Colonic mucosa (tissue), 4 donors: ENCODE results near the gene FEZF1. TPM values are rescaled to one million over a fixed set of nuclear protein-coding genes. Genes with fewer than 3 reads are reported as not detected.

Experiments used
- DNase-seq: peaks from one replicate; pipeline ENCODE4 v3.0.0-alpha.2; 2020
- H3K27ac ChIP-seq: fragments of 200-600 bp; one replicate; pipeline ENCODE4 v1.8.0; 2021
- H3K27me3 ChIP-seq: fragments of 200-600 bp; one replicate; pipeline ENCODE4 v1.8.0; 2021
- H3K36me3 ChIP-seq: fragments of 200-600 bp; one replicate; pipeline ENCODE4 v1.8.0; 2021
- H3K4me1 ChIP-seq: fragments of 200-600 bp; one replicate; pipeline ENCODE4 v1.8.0; 2021; ENCODE audit warnings: mild to moderate bottlenecking
- H3K4me3 ChIP-seq: fragments of 200-600 bp; one replicate; pipeline ENCODE4 v1.8.0; 2021
- H3K9ac ChIP-seq, 2 donors: one replicate each; pipeline ENCODE4 v1.7.0; 2013; ENCODE audit warnings: control low read depth in 2 of 2, low read depth in 2 of 2, low read length in 2 of 2
- H3K9me3 ChIP-seq: fragments of 200-600 bp; one replicate; pipeline ENCODE4 v1.8.0; 2021
- intact Hi-C: fragments of 100-400 bp; cut with DNase I; formaldehyde crosslinking; loops from one replicate; pipeline ENCODE4 v1.14.1; 2022
- total RNA-seq, 2 donors: library from RNA; stranded (reverse); fragmentation: NEBNext Ultra II Directional in 1 of 2; extraction: Animal tissue kit (Norgen Biotek cat#: 25700) in 1 of 2; gene quantifications; one replicate each; pipeline ENCODE4 v1.2.1, GENCODE V29; 2021
- TF ChIP-seq, protein P1 (sequence below): fragments of 200-600 bp; IDR thresholded peaks from one replicate; pipeline ENCODE4 v1.8.0; 2022; ENCODE audit warnings: antibody characterized with exemption, mild to moderate bottlenecking
- donor health status: healthy.
- donor health status: DM: no; HTN: no; CAD: no.
- donor health status: DM: no; HTN: no; CAD: no.

FEZF1 gene
- total RNA-seq, 2 donors from 2014 or later, result not detected

DNA sequence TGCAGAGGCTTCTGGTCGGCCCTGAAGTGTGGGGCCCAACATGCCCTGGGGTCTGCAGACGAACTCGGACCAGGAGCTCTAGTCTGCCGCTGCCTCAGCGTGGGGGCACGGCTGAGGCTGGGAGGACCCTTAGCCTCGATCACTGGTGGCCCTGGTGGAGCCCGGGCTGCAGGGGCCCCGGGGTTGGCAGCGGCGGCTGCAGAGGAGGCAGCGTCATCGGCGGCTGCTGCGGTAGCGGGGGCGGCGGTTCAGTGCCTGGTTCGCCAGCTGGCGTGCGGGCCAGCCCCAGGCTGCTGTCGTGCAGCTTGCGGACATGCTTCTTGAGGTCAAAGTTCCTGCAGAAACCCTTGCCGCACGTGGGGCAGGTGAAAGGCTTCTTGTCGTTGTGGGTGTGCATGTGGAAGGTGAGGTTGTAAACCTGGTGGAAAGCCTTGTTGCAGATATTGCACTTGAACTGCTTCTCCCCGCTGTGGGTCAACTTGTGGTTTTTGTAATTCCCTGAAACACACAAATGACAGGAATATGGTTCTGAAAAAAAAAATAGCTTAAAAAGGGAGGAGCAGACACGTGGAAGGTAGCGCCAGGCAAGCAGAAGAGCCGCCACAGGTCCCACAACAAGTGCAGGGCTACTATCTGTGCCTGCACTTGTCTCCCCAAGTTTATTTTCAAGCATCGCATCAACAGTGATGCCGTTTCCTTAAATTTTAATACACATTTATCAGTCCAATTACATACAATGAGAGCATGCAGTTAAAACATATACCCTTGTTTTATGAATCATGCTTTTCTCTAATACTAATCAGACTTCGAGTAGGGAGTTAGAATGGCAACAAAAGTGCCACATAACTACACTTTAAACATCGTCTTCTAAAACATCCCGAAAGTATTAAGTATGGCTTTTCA is 2.4 kb downstream of the FEZF1 start:
- Histone ChIP-seq H3K9me3 (no peaks in the 10 kb centered on the region), H3K36me3 (no peaks in the 10 kb centered on the region), H3K4me1 (peaks cover 7% of the 10 kb centered on the region), H3K4me3 (no peak overlapping the region), H3K9ac (no peak overlapping the region), H3K27ac (no peak overlapping the region), H3K27me3 (peaks cover 89% of the 10 kb centered on the region)
- TF ChIP-seq, protein P1, sequence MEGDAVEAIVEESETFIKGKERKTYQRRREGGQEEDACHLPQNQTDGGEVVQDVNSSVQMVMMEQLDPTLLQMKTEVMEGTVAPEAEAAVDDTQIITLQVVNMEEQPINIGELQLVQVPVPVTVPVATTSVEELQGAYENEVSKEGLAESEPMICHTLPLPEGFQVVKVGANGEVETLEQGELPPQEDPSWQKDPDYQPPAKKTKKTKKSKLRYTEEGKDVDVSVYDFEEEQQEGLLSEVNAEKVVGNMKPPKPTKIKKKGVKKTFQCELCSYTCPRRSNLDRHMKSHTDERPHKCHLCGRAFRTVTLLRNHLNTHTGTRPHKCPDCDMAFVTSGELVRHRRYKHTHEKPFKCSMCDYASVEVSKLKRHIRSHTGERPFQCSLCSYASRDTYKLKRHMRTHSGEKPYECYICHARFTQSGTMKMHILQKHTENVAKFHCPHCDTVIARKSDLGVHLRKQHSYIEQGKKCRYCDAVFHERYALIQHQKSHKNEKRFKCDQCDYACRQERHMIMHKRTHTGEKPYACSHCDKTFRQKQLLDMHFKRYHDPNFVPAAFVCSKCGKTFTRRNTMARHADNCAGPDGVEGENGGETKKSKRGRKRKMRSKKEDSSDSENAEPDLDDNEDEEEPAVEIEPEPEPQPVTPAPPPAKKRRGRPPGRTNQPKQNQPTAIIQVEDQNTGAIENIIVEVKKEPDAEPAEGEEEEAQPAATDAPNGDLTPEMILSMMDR, result no peak
- intact Hi-C loops, result no loop called here
- DNase-seq, result no peak

DNA sequence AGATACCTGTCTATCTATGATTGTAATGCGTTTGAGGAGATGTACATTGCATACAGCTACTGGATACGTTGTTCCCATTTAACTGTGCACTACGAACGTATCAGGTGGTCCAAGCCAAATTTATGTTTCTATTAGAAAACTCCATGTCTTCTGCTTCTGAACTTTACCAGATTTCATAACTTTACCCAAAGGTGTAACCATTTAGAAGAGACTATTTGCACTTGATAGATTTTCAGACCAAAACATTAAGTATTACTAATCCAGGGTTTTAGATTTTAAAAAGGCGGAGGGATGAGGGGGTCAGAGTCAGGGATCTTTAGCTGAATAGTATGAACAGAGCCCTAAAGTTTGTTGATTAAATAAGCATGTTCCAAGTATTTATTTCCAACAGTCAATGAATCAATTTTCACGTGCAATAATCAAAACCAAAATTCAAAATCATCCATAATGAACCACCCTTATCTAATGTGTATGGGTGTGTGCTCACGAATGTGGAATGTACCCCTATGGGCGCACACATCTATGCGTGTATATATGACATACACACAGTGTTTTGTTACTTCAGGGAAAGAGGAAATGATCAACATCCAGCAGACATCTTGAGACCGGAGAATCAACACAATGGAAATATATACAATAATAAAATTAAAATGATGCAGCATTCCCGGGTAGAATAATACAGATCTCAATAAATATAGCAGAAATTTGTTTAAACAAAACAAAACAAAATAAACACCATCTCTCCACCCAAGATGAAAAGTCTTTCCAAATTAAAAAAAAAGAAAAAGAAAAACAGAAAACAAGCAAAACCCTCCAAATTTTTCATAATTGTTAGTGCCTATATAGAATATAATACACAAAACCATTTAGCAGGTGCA is 3.4 kb downstream of the FEZF1 start:
- TF ChIP-seq, protein P1, result no peak
- Histone ChIP-seq H3K27ac (no peak overlapping the region), H3K4me3 (no peak overlapping the region), H3K9ac (no peak overlapping the region), H3K36me3 (no peaks in the 10 kb centered on the region), H3K9me3 (no peaks in the 10 kb centered on the region), H3K4me1 (peaks cover 7% of the 10 kb centered on the region), H3K27me3 (peaks cover 79% of the 10 kb centered on the region)
- intact Hi-C loops, result no loop called here
- DNase-seq, result no peak

DNA sequence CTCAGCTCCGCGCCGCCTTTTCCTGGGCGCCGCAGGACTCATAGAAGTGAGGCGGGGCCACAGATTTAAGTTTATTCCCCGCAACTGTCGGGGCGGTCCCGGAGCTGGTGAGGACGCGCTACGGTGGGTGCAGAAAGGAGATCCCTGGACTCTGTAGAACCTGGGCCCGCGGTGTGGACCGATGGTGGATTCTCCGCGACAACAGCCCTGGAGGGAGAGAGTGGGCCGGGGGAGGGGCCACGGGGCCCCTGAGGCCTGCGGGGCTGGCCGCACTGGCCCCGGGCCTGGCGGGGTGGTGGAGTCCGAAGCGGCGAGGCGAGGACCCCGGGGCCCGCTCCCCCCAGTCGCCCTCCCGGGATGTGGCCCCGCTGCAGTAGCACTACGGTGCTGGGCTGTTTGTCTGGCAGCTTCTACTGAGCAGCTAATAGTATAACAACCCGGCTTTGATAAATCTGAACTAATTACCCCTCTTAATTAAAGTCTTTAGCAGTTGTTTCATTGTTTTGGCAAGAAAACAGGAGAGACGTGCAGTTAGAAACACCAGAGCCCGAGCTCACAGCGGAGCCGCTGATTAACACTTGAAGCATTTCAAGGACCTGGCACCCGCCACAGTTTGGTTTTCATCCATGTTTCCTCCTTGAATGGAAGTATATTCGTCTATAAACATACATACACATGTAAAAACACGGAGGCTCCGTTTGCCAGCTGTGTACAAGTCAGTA is 4.2 kb downstream of the FEZF1 start:
- H3K4me3 ChIP-seq, result no peak overlapping the region

DNA sequence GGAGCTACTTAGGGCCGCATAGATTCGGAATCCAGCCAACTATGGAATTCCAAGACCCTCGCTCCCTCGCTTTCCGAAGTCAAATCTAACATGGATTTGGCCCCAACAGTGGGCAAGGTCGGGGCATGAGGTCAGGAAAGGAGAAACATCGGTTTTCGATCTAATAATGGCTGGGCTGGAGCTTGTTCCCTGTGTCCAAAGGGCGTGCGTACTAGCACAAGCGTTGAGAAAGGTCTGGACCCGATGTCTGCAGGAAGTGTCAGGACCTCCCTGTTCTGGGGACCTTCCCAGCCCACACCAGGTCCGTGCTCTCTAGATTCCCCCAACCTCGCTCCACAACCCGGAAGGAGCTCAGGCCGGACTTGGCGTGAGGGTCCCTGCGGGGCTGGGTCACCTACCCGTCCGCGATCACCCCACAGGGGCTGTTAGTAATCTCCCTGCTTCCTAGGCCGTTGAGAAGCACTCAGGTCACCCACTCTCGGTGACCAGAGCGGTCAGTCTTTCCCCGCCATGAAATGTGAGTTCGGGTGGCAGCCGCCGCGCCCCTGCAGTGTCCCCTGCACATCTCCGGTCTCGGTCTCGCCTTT is 4.8 kb downstream of the FEZF1 start:
- Histone ChIP-seq H3K27me3 (peaks cover 67% of the 10 kb centered on the region), H3K9me3 (no peaks in the 10 kb centered on the region), H3K4me1 (peaks cover 3% of the 10 kb centered on the region), H3K4me3 (no peak overlapping the region), H3K9ac (no peak overlapping the region), H3K27ac (no peak overlapping the region), H3K36me3 (no peaks in the 10 kb centered on the region)
- TF ChIP-seq, protein P1, result no peak
- intact Hi-C loops, result no loop called here
- DNase-seq, result no peak

More for the DNA sequence above, 4.2 kb downstream of the FEZF1 start:
- no peak for DNase-seq
- TF ChIP-seq, protein P1, result no peak
- Histone ChIP-seq H3K9ac (no peak overlapping the region), H3K27me3 (peaks cover 71% of the 10 kb centered on the region), H3K9me3 (no peaks in the 10 kb centered on the region), H3K36me3 (no peaks in the 10 kb centered on the region), H3K4me1 (peaks cover 3% of the 10 kb centered on the region), H3K27ac (no peak overlapping the region)
- intact Hi-C loops, result no loop called here

DNA sequence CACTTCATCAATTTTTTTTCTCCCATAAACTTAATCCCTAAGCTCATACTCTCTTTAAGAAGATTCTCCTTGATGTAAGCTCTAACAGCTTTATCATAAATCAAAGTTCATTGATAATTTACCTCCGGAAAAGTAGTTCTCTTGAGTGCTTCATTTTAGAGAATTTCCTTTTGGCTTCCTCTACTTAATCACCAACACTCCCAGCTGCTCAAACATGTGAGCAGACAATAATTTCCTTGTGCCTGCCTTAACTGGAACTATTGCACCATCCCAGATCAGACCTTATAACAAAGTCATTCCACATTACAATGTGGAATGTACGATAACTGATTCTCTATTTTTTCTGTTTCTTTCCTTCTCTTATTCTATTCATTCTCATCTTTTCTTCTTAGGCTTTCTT is 5.9 kb downstream of the FEZF1 start:
- Histone ChIP-seq H3K9ac (no peak overlapping the region), H3K36me3 (no peaks in the 10 kb centered on the region), H3K27me3 (peaks cover 56% of the 10 kb centered on the region), H3K4me3 (no peak overlapping the region), H3K9me3 (no peaks in the 10 kb centered on the region), H3K4me1 (peaks cover 3% of the 10 kb centered on the region), H3K27ac (no peak overlapping the region)
- DNase-seq, result no peak
- intact Hi-C loops, result no loop called here
- TF ChIP-seq, protein P1, result no peak
